ENCODE measurements around the gene UBXN11.

The UBXN11 gene

DNA sequence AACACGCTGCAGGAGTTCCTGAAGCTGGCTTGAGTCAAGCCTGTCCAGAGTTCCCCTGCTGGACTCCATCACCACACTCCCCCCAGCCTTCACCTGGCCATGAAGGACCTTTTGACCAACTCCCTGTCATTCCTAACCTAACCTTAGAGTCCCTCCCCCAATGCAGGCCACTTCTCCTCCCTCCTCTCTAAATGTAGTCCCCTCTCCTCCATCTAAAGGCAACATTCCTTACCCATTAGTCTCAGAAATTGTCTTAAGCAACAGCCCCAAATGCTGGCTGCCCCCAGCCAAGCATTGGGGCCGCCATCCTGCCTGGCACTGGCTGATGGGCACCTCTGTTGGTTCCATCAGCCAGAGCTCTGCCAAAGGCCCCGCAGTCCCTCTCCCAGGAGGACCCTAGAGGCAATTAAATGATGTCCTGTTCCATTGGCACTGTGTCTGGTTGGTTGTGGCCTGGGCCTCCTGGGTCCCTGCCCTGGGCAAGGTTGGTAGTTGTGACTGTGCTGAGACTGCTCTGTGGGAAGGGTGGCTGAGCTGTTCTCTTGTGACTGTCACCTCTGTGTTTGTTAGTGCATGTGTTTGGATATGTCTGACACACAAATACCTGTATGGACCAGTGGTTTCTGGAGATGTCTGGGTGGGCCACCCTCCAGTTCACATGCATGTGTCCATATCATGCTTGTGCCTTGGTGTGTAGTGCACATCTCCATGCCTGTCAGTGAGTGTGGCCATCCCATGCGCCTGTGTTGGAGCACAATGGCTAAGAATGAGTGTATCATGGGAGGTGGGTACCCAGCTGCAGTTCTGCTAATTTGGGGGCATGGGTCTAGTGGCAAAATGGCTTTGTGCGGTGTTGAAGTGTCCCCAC, 25.1 kb downstream of the UBXN11 start:
- Histone ChIP-seq H3K4me3 (ENCODE audit: low read depth, low read length, poor library complexity, severe bottlenecking) (peak overlapping the region; percentile 89), H3K9me3 (ENCODE audit: low read length) (no peaks in the 10 kb centered on the region), H3K36me3 (ENCODE audit: insufficient read depth, low read length) (peaks cover 40% of the 10 kb centered on the region), H4K20me1 (ENCODE audit: insufficient read depth, low read length) (no peaks in the 10 kb centered on the region), H3K27ac (ENCODE audit: low read depth, low read length, poor library complexity, severe bottlenecking) (peak overlapping the region; percentile 56), H3K9ac (ENCODE audit: low read length) (no peak overlapping the region; the same call in 1 of the 2 replicates), H2AFZ (ENCODE audit: low read length) (no peak overlapping the region), H3K27me3 (ENCODE audit: insufficient read depth, low read length) (no peaks in the 10 kb centered on the region), H3K9me2 (ENCODE audit: low read depth, low read length) (no peaks in the 10 kb centered on the region), H3K4me2 (ENCODE audit: low read length) (peak overlapping the region; percentile 100; the same call in 1 of the 2 replicates), H3K79me2 (ENCODE audit: insufficient read depth, low read length) (no peaks in the 10 kb centered on the region), H3F3A (ENCODE audit: insufficient read depth, low read length) (0 out of 2 replicates have a peak, but pooled peaks cover 7% of the 10 kb centered on the region), H3K4me1 (ENCODE audit: insufficient read depth, low read length, severe bottlenecking) (peaks cover 60% of the 10 kb centered on the region)
- TF ChIP-seq EZH2 (IDR thresholded peaks at IDR 0.05; ENCODE audit: borderline replicate concordance, low read length) = no peak
- TF ChIP-seq, protein P1, sequence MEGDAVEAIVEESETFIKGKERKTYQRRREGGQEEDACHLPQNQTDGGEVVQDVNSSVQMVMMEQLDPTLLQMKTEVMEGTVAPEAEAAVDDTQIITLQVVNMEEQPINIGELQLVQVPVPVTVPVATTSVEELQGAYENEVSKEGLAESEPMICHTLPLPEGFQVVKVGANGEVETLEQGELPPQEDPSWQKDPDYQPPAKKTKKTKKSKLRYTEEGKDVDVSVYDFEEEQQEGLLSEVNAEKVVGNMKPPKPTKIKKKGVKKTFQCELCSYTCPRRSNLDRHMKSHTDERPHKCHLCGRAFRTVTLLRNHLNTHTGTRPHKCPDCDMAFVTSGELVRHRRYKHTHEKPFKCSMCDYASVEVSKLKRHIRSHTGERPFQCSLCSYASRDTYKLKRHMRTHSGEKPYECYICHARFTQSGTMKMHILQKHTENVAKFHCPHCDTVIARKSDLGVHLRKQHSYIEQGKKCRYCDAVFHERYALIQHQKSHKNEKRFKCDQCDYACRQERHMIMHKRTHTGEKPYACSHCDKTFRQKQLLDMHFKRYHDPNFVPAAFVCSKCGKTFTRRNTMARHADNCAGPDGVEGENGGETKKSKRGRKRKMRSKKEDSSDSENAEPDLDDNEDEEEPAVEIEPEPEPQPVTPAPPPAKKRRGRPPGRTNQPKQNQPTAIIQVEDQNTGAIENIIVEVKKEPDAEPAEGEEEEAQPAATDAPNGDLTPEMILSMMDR (IDR thresholded peaks at IDR 0.05; ENCODE audit: low read length) = no peak

DNA sequence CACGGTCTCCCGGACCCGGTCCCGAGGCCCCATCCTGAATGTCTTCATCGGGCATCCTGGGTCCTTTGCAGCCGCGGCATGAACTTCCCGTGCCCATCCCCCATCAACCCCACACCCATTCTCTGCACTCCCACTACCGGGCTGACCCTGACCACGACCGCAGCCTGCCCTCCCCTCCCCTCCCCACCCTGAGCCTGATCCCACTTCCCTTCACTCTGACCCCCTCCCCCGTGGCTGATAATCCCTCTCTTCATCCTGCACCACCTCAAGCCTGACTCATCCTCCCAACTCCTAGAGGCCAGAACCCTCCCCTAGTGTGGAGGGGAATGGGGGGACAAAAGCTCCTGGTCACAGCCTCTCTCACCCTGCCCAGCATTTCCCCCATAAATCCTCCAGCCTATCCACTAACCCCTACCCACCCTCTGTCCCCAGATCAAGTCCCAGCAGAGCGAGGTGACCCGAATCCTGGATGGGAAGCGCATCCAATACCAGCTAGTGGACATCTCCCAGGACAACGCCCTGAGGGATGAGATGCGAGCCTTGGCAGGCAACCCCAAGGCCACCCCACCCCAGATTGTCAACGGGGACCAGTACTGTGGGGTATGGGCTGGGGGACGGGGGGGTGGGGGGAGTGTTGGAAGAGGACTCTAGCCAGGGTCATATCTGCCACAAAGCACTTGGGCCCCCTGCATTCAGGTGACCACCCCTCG, 25.9 kb downstream of the UBXN11 start:
- peak overlapping the region; percentile 95 for H3K9ac ChIP-seq (ENCODE audit: low read length)
- no peak overlapping the region for H2AFZ ChIP-seq (ENCODE audit: low read length)
- no peaks in the 10 kb centered on the region for H3K9me3 ChIP-seq (ENCODE audit: low read length)
- H3K4me1 ChIP-seq (ENCODE audit: insufficient read depth, low read length, severe bottlenecking) = peaks cover 52% of the 10 kb centered on the region
- no peaks in the 10 kb centered on the region for H4K20me1 ChIP-seq (ENCODE audit: insufficient read depth, low read length)
- no peaks in the 10 kb centered on the region for H3K9me2 ChIP-seq (ENCODE audit: low read depth, low read length)
- H3K4me2 ChIP-seq (ENCODE audit: low read length) = peak overlapping the region; percentile 100
- no peaks in the 10 kb centered on the region for H3K27me3 ChIP-seq (ENCODE audit: insufficient read depth, low read length)
- H3K27ac ChIP-seq (ENCODE audit: low read depth, low read length, poor library complexity, severe bottlenecking) = peak overlapping the region; percentile 85
- H3K4me3 ChIP-seq (ENCODE audit: low read depth, low read length, poor library complexity, severe bottlenecking) = peak overlapping the region; percentile 89
- H3F3A ChIP-seq (ENCODE audit: insufficient read depth, low read length) = 0 out of 2 replicates have a peak, but pooled peaks cover 7% of the 10 kb centered on the region
- H3K36me3 ChIP-seq (ENCODE audit: insufficient read depth, low read length) = peaks cover 48% of the 10 kb centered on the region
- TF ChIP-seq, protein P1 (IDR thresholded peaks at IDR 0.05; ENCODE audit: low read length) = no peak
- TF ChIP-seq EZH2 (IDR thresholded peaks at IDR 0.05; ENCODE audit: borderline replicate concordance, low read length) = no peak
- no peaks in the 10 kb centered on the region for H3K79me2 ChIP-seq (ENCODE audit: insufficient read depth, low read length)

GRCh38 chr1:26279456-26280332, 26.7 kb downstream of the UBXN11 start, which contains the start of gene SH3BGRL3:
SH3BGRL3 (plus strand) TSS chr1:26280086; CDS start chr1:26280156, 70 bp downstream.
- peak within 1 kb of the TSS; percentile 100 for H3K4me2 ChIP-seq (ENCODE audit: low read length)
- H3K79me2 ChIP-seq (ENCODE audit: insufficient read depth, low read length) = no peaks in the 10 kb centered on the region
- peaks cover 54% of the 10 kb centered on the region for H3K36me3 ChIP-seq (ENCODE audit: insufficient read depth, low read length)
- 0 out of 2 replicates have a peak, but pooled peaks cover 7% of the 10 kb centered on the region for H3F3A ChIP-seq (ENCODE audit: insufficient read depth, low read length)
- H3K9ac ChIP-seq (ENCODE audit: low read length) = peak within 1 kb of the TSS; percentile 95
- H3K27me3 ChIP-seq (ENCODE audit: insufficient read depth, low read length) = no peaks in the 10 kb centered on the region
- no peaks in the 10 kb centered on the region for H3K9me2 ChIP-seq (ENCODE audit: low read depth, low read length)
- no peak within 1 kb of the TSS for H2AFZ ChIP-seq (ENCODE audit: low read length)
- H3K4me1 ChIP-seq (ENCODE audit: insufficient read depth, low read length, severe bottlenecking) = peaks cover 44% of the 10 kb centered on the region
- TF ChIP-seq, protein P1 (IDR thresholded peaks at IDR 0.05; ENCODE audit: low read length) = peak; percentile 46; the same call in 1 of the 2 replicates
- no peak for TF ChIP-seq EZH2 (IDR thresholded peaks at IDR 0.05; ENCODE audit: borderline replicate concordance, low read length)
- H4K20me1 ChIP-seq (ENCODE audit: insufficient read depth, low read length) = no peaks in the 10 kb centered on the region
- no peaks in the 10 kb centered on the region for H3K9me3 ChIP-seq (ENCODE audit: low read length)
- H3K4me3 ChIP-seq (ENCODE audit: low read depth, low read length, poor library complexity, severe bottlenecking) = peak within 1 kb of the TSS; percentile 89
- H3K27ac ChIP-seq (ENCODE audit: low read depth, low read length, poor library complexity, severe bottlenecking) = peak within 1 kb of the TSS; percentile 85
